K562 (cell line): ENCODE results near the gene SLC7A6. TPM values are rescaled to one million over a fixed set of nuclear protein-coding genes. Genes with fewer than 3 reads are reported as not detected.

Experiments
- ATAC-seq: fragments of 200-7000 bp; cut with Tn5 transposase; 3 replicates; pipeline ENCODE4 v1.9.1; 2020; ENCODE audit warnings: moderate library complexity
- BruUV-seq: library from RNA; stranded (reverse); fragments of 400-500 nt; replicated peaks from 2 replicates; lab custom pipeline; 2021; lab: Mats Ljungman, UMichigan
- CTCF ChIA-PET: fragments of 300-600 bp; formaldehyde crosslinking; extraction: SDS; loops from one replicate; lab custom pipeline; 2021; ENCODE audit warnings: low intra/inter-chr PET ratio; lab: Yijun Ruan, JAX
- POLR2A ChIA-PET: fragments of 300-600, 350-650 bp; sonication (Branson Sonifier 250); formaldehyde crosslinking; extraction: SDS; loops from one replicate; lab custom pipeline; 2021; ENCODE audit warnings: antibody characterized with exemption, inconsistent platforms; lab: Yijun Ruan, JAX
- DNase-seq, 4 experiments: peaks; one replicate each; pipeline versions ENCODE4 v3.0.0 to v3.0.0-alpha.2; 2011 to 2018; ENCODE audit warnings: low spot score in 3 of 4, mixed read lengths in 3 of 4; ENCODE audit errors: extremely low read depth in 1 of 4
- FAIRE-seq: peaks from 2 replicates; lab custom pipeline; 2011; peaks lifted over from hg19 to GRCh38; lab: Jason Lieb, UNC
- H2AFZ ChIP-seq: 2 replicates; pipeline ENCODE4 v1.6.0; 2011; ENCODE audit warnings: low read depth, low read length, control low read depth, inconsistent platforms
- H3K27ac ChIP-seq: fragments of 200-600 bp; 3 replicates; pipeline ENCODE4 v1.8.0; 2011; ENCODE audit warnings: low read depth, mild to moderate bottlenecking, control low read depth, inconsistent platforms, low read length, moderate library complexity, mixed read lengths; ENCODE audit errors: extremely low read depth
- H3K27me3 ChIP-seq, 2 experiments: fragments of 300-600 bp in 1 of 2; 2 replicates in 1 of 2; 3 replicates in 1 of 2; pipeline versions ENCODE4 v1.6.0 to v1.8.0; 2011; ENCODE audit warnings: inconsistent platforms in 2 of 2, low read length in 2 of 2, mild to moderate bottlenecking in 1 of 2, mixed read lengths in 1 of 2, moderate library complexity in 1 of 2; ENCODE audit not compliant: control insufficient read depth in 2 of 2, insufficient read depth in 2 of 2
- H3K36me3 ChIP-seq: fragments of 300-600 bp; 3 replicates; pipeline ENCODE4 v1.8.0; 2011; ENCODE audit warnings: mild to moderate bottlenecking, low read length, inconsistent platforms; ENCODE audit not compliant: control insufficient read depth, insufficient read depth
- H3K4me1 ChIP-seq, 2 experiments: fragments of 200-600 bp in 1 of 2; replicated peaks in 1 of 2; 2 replicates in 1 of 2; 3 replicates in 1 of 2; pipeline versions ENCODE4 v1.5.1 to v1.8.0; 2011; ENCODE audit warnings: inconsistent platforms in 2 of 2, low read length in 2 of 2, mild to moderate bottlenecking in 1 of 2, mixed read lengths in 1 of 2, moderate library complexity in 1 of 2; ENCODE audit not compliant: control insufficient read depth in 2 of 2, insufficient read depth in 2 of 2
- H3K4me2 ChIP-seq: 2 replicates; pipeline ENCODE4 v1.6.1; 2011; ENCODE audit warnings: low read length, control low read depth, inconsistent platforms, mixed read lengths; ENCODE audit not compliant: insufficient read depth
- H3K4me3 ChIP-seq: fragments of 200-600 bp; sonication (generic), shearing (Covaris generic); 2 replicates; pipeline ENCODE4 v1.5.1; 2016; ENCODE audit warnings: control low read depth, inconsistent platforms
- H3K79me2 ChIP-seq: fragments of 200-600 bp; 3 replicates; pipeline ENCODE4 v1.8.0; 2011; ENCODE audit warnings: low read length, inconsistent platforms; ENCODE audit not compliant: control insufficient read depth, insufficient read depth
- H3K9ac ChIP-seq, 2 experiments: 2 replicates each; pipeline versions ENCODE4 v1.6.0 to v1.6.1; 2011; ENCODE audit warnings: low read depth in 2 of 2, low read length in 2 of 2, control low read depth in 1 of 2, inconsistent platforms in 1 of 2, mild to moderate bottlenecking in 1 of 2, mixed read lengths in 1 of 2; ENCODE audit not compliant: insufficient read depth in 1 of 2
- H3K9me1 ChIP-seq: one replicate; pipeline ENCODE4 v1.6.0; 2011; ENCODE audit warnings: inconsistent platforms, mild to moderate bottlenecking, low read length, moderate library complexity; ENCODE audit not compliant: control insufficient read depth, insufficient read depth
- H3K9me3 ChIP-seq: replicated peaks from 2 replicates; pipeline ENCODE4 v1.5.1; 2011; ENCODE audit warnings: low read depth, low read length, inconsistent platforms; ENCODE audit not compliant: control insufficient read depth, insufficient read depth
- H4K20me1 ChIP-seq: replicated peaks from 2 replicates; pipeline ENCODE4 v1.6.1; 2011; ENCODE audit warnings: low read length, inconsistent platforms, mixed read lengths; ENCODE audit not compliant: control insufficient read depth, insufficient read depth
- CBFB ChIP-seq: sonication (generic); formaldehyde crosslinking; IDR thresholded peaks from 2 replicates; pipeline ENCODE4 v1.4.0; 2020; ENCODE audit warnings: mild to moderate bottlenecking, missing genetic modification reagents
- E2F8 ChIP-seq: fragments of 450-650 bp; IDR thresholded peaks from 2 replicates; pipeline ENCODE4 v1.7.1; 2018; ENCODE audit warnings: mild to moderate bottlenecking, low read depth; ENCODE audit not compliant: partially characterized antibody
- GABPB2 ChIP-seq: fragments of 250-450 bp; sonication (Bioruptor Pico); conservative IDR thresholded peaks from 2 replicates; pipeline ENCODE4 v1.5.1; 2021; ENCODE audit warnings: mild to moderate bottlenecking
- HMGXB4 ChIP-seq: sonication (generic); formaldehyde crosslinking; IDR thresholded peaks from 2 replicates; pipeline ENCODE4 v1.8.1; 2023; ENCODE audit warnings: mild to moderate bottlenecking, missing genetic modification reagents
- JUN ChIP-seq, 2 experiments: sonication (generic) in 1 of 2; formaldehyde crosslinking in 1 of 2; IDR thresholded peaks; 2 replicates each; pipeline versions ENCODE4 v1.6.1 to v1.8.0; 2012 to 2022; ENCODE audit warnings: borderline replicate concordance in 2 of 2, mild to moderate bottlenecking in 2 of 2, improper control_type of control experiment in 1 of 2, low read depth in 1 of 2, low read length in 1 of 2, missing genetic modification reagents in 1 of 2
- RCOR1 ChIP-seq, 2 experiments: IDR thresholded peaks; 2 replicates each; pipeline ENCODE4 v1.6.1; 2012; ENCODE audit warnings: low read depth in 2 of 2, low read length in 2 of 2, borderline replicate concordance in 1 of 2, improper control_type of control experiment in 1 of 2
- SIN3A ChIP-seq, 2 experiments: fragments of 150-350 bp in 1 of 2; IDR thresholded peaks; 2 replicates each; pipeline ENCODE4 v1.6.1; 2011 to 2016; ENCODE audit warnings: borderline replicate concordance in 2 of 2, low read depth in 2 of 2, low read length in 2 of 2, mild to moderate bottlenecking in 2 of 2, moderate library complexity in 2 of 2; ENCODE audit not compliant: control insufficient read depth in 1 of 2
- SIX5 ChIP-seq, 2 experiments: IDR thresholded peaks; 2 replicates each; pipeline ENCODE4 v1.6.1; 2011; ENCODE audit warnings: low read length in 2 of 2, borderline replicate concordance in 1 of 2, low read depth in 1 of 2, mild to moderate bottlenecking in 1 of 2, moderate library complexity in 1 of 2; ENCODE audit not compliant: insufficient read depth in 1 of 2
- ZKSCAN3 ChIP-seq: fragments of 250-450 bp; sonication (Bioruptor Pico); IDR thresholded peaks from 2 replicates; pipeline ENCODE4 v1.4.0; 2020
- ZNF589 ChIP-seq: fragments of 200-800 bp; sonication (Bioruptor generic); IDR thresholded peaks from 2 replicates; pipeline ENCODE4 v1.6.1; 2016; ENCODE audit warnings: low read depth, missing genetic modification characterization, missing compliant biosample characterization
- ZNF778 ChIP-seq: fragments of 450-650 bp; formaldehyde crosslinking; IDR thresholded peaks from 2 replicates; pipeline ENCODE4 v1.4.0; 2020; ENCODE audit warnings: mild to moderate bottlenecking, moderate library complexity
- ZZZ3 ChIP-seq: fragments of 450-650 bp; IDR thresholded peaks from 2 replicates; pipeline ENCODE4 v1.6.1; 2016; ENCODE audit warnings: antibody characterized with exemption, mild to moderate bottlenecking, moderate library complexity
- WGBS: fragments of 100-300 bp; shearing (Covaris generic); methylation state at CpG from one replicate; pipeline ENCODE4 v1.1.6; 2016; ENCODE audit warnings: low coverage, mixed read lengths; ENCODE audit not compliant: insufficient coverage; ENCODE audit errors: missing lambda C conversion rate; 5-methylcytosine and 5-hydroxymethylcytosine counted together
- in situ Hi-C: fragments of 300-500 bp; cut with MboI; formaldehyde crosslinking; loops from 4 replicates; pipeline ENCODE4 v1.15.0; 2018; ENCODE audit warnings: inconsistent platforms, mixed read lengths
- intact Hi-C: fragments of 100-400 bp; cut with micrococcal nuclease; formaldehyde crosslinking; loops from 2 replicates; pipeline ENCODE4 v1.14.2; 2022
- polyA plus RNA-seq, 8 experiments: library from polyadenylated mRNA; depleted of rRNA in 4 of 8; stranded (reverse) in 5 of 8; unstranded in 3 of 8; fragments of >200 nt; fragmentation: Nextera tagmentation in 2 of 8; fragmentation: Illumina TruSeq in 1 of 8; extraction: Ambion mirVana in 2 of 8; extraction: Trizol in 1 of 8; gene quantifications; 2 replicates each; pipeline versions ENCODE4 v1.2.1 to v1.2.3, GENCODE V29; 2011 to 2014; ENCODE audit warnings: inconsistent platforms in 1 of 8, missing spikeins in 1 of 8
- total RNA-seq, 7 experiments: library from RNA; depleted of rRNA in 6 of 7; stranded (reverse); fragments of >200 nt in 6 of 7; fragmentation: Illumina TruSeq in 2 of 7; extraction: Trizol in 2 of 7; gene quantifications; 2 replicates each; pipeline versions ENCODE4 v1.2.1 to v1.2.3, GENCODE V29; 2011 to 2021; ENCODE audit warnings: low replicate concordance in 1 of 7

The SLC7A6 gene
- total and polyA plus RNA-seq, 9 of the 15 experiments (the other 6 are each of a cell fraction or from before 2014, with no cell fraction given): 12.6 to 60.1 (median 29.8) TPM

- BruUV-seq: no TSS peak
- peaks cover 14 to 22% of the 10 kb centered on the region in 2 experiments for H3K4me1 ChIP-seq
- H3K4me3 ChIP-seq: no peak overlapping the region
- DNase-seq (no peak), FAIRE-seq (no peak)
- POLR2A ChIA-PET: interaction anchor here (0.6 to 3.4 kb wide), 4 partner anchors 9 to 46 kb away, joined by 3 to 15 read pairs (median 10); partner anchors contain the start of genes PLA2G15, PRMT7 and SLC7A6OS
- no peak overlapping the region for H2AFZ ChIP-seq
- H3K9ac ChIP-seq: no peak overlapping the region
- peaks cover 2% of the 10 kb centered on the region; the same call in 1 of the 2 replicates for H4K20me1 ChIP-seq
- no peaks in the 10 kb centered on the region for H3K27me3 ChIP-seq
- H3K36me3 ChIP-seq: peaks cover 85% of the 10 kb centered on the region
- no peak overlapping the region; the same call in 2 of the 3 replicates for H3K27ac ChIP-seq
- H3K79me2 ChIP-seq: peaks cover 7% of the 10 kb centered on the region; the same call in 1 of the 3 replicates
- CTCF ChIA-PET: no interaction called here
- no peak overlapping the region for H3K4me2 ChIP-seq
- intact Hi-C loops (no loop called here), in situ Hi-C loops (no loop called here)
- 88% methylated on average over 4 of the region's 4 CpGs for WGBS
- TF ChIP-seq ZZZ3: no peak
- TF ChIP-seq ZKSCAN3 (CRISPR knock-in tag): no peak
- TF ChIP-seq SIX5 (IDR thresholded peaks at IDR 0.05; ENCODE audit: borderline replicate concordance in 1 of 2, insufficient read depth in 1 of 2, low read depth in 1 of 2, low read length in 2 of 2): no peak
- no peak for TF ChIP-seq GABPB2 (CRISPR knock-in tag)
- TF ChIP-seq ZNF589 (CRISPR knock-in tag): no peak
- no peak for TF ChIP-seq HMGXB4 (CRISPR knock-in tag)
- TF ChIP-seq ZNF778: no peak
- TF ChIP-seq RCOR1 (IDR thresholded peaks at IDR 0.05; ENCODE audit: borderline replicate concordance in 1 of 2, low read depth in 2 of 2, low read length in 2 of 2): no peak
- TF ChIP-seq CBFB: no peak
- no peak for TF ChIP-seq SIN3A (IDR thresholded peaks at IDR 0.05; ENCODE audit: borderline replicate concordance in 2 of 2, control insufficient read depth in 1 of 2, low read depth in 2 of 2, low read length in 2 of 2)
- TF ChIP-seq JUN (IDR thresholded peaks at IDR 0.05; ENCODE audit: borderline replicate concordance, low read depth, low read length): no peak
- no peak for TF ChIP-seq JUN (CRISPR knock-in tag; IDR thresholded peaks at IDR 0.05; ENCODE audit: borderline replicate concordance)
- TF ChIP-seq E2F8: no peak
- TF ChIP-seq, all 486 proteins: peak for 0
- no peak for ATAC-seq
- Histone ChIP-seq H3K9me1 (no peaks in the 10 kb centered on the region), H3K9me3 (no peaks in the 10 kb centered on the region)
Measured at GRCh38 chr16:68291227-68291626, 26.9 kb downstream of the SLC7A6 start.
